Measurements from ENCODE around the gene SLC11A2.

Gene SLC11A2

DNA sequence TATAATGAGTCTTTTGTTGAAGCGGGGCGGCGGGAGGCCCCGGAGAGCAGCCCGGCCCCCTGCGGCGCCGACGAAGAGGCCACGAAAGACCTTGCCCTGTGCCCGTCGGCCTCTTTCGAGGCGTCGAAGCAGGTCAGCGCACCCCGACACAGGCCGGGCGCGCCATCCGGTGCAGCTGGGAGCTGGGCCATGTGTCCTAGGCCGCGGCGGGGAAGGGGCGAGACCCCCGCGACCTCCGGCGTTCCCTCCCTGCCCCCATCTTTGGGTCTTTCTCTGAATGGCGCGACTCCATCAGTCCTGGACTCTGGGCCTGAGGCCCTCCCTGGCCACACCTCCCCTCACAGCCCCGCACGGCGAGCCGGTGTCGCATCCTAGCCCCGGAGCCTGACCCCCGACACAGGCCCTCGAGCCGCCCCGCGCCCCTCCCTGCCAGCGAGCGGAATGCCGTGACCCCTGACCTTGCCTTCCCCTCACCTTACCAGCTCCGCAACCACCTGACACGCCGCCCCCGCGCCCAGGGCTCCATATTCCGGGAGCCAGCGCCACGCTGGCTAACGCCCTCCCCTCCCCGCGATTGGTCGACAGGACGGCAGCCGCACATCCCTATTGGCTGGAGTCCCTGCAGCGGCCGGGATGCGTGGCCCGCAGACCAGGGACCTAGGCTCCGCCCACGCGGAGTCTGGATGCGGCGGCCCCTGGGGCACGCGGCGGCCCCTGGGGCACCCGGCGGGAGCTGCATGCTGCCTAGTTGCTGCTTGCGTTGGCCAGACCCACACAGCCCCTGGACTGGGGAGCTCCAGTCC, at the start of gene SLC11A2:
SLC11A2 (minus strand) TSS at position 549 of the 803 bp plus-strand sequence. CDS start 15,656 bp downstream, outside the sequence.
- peak; percentile 91 for DNase-seq

DNA sequence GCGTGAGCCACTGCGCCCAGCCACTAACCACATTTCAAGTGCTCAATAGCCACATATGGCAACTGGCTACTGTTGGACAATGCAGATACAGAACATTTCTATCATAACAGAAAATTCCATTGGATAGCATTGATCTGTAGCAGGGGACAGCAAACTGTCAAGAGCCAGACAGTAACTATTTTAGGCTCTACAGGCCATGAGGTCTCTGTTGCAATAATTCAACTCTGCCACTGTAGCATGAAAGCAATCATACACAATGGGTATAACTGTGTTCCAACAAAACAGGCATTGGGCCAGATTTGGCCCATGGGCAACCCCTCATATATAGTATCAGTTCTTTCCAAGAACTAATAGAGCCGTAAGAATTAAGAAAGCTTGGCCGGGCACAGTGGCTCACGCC, 49.2 kb upstream of the SLC11A2 start:
- DNase-seq = no peak

DNA sequence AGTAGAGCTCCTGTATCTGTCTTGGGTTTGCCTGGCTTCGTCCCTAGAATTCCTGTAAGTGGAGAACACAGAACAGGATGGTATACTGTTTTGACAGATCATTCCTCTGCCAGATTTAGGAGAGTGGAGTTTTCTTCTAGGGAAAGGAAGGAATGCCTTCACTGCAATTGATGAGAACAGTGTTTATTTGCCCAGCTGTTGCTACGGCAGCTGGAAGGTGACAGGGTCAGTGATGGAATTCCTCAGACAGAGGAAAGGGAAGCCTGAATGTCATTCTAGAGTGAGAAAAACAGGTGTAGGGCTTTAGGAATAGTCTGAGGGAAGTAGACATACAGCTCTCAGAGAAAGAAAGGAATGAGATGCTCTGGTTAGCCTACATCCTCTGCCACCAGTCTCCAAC, 45.5 kb upstream of the SLC11A2 start:
- no peak for DNase-seq

DNA sequence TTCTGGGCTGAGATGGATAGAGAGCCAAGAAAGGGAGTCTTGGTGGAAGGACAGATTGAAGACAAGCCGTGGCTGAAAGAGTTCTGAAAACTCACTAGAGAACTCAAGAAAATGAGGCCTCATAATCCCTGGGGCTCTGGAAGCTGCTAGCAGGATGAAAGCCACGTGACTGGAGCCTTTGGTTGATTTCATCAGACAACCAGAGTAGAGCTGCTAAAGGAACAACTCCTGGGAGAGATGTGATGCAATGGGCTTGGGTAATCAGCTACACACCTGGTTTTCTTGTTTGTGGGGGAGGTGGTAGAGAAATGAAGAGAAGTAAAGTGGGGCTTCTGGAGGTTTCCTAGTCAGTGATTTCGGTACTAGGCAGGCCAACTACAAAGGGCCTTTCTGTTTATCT, 43.8 kb upstream of the SLC11A2 start:
- DNase-seq = no peak

DNA sequence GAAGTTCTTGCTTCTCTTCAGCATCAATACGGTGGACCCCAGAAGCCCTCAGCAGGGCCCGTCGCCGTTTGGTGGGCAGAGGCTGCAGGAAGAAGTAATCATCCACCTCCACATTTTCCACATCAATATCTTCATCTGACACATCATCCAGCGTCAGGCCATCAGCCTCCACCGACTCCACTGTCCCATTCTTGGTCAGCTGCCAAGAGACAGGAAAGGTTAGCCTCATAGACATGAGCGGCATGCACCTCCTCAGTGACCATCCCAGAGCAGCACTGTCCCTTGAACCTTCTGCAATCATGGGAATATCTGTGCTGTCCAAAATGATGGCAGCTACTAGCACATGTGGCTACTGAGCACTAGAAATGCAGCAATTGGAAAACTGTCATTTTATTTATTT, 41.6 kb upstream of the SLC11A2 start:
- no peak for DNase-seq

DNA sequence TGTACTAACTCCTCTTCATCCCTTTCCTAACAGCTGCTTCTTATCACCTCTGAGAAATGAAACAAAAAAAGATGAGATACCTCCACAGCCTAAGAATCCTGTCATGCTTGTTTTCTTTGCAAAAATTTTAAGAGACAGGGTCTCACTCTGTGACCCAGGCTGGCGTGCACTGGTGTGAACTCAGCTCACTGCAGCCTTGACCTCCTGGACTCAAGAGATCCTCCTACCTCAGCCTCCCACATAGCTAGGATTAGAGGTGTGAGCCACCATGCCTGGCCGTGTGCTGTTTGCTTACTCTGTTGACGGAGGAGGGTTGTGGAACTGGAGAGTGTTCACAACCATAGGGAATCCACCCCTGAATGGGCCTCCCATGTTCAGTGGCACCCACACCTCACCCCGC, 41.0 kb upstream of the SLC11A2 start:
- DNase-seq = no peak

DNA sequence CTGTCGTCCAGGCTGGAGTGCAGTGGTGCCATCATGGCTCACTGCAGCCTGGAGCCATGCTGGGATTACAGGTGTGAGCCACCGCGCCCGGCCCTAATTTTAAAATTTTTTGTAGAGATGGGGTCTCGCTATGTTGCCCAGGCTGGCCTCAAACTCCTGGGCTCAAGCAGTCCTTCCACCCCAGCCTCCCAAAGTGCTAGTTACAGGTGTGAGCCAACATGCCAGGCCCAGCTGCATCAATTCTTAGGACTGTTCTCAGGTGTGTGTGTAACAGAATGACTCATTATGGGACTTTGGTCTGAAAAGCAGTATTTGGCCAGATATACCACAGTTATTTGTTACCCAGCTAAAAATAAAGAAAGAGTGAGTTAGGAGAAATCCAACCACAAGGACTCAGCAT, 39.3 kb upstream of the SLC11A2 start:
- DNase-seq = no peak

DNA sequence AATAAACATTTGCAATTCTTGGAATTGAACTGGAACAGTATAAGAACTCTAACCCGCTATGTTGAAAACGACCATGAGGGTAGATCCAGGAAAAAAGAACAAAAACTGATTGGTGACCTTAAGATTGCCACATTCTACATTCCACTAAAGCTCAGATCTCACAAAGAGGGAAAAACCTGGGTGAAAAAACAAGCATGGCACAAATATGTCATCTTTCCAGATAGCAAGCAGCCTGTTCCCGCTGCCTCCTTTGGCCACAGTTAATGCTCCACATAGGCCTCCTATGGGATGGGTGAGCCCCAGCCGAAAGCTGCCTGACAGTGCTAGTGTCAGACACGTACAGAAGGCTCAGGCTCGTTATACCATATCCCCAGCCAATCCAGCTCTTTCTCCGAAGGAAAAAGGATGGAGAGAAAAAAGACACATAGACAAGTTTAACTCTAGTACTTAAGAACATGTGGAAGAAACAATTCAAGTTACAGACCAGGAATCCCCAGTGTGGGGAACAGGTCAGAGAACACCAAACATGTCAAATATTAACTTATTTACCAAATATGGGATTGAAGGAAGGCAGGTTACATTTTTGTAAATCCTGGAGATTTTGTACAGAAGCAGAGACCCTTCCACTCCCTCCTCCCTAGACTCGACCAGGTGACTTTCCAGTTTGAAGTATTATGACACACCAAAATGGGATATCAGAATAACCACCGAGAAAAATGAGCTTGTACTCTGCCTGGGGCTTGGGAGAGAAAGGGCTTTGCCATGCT, 36.6 kb upstream of the SLC11A2 start:
- DNase-seq = no peak

DNA sequence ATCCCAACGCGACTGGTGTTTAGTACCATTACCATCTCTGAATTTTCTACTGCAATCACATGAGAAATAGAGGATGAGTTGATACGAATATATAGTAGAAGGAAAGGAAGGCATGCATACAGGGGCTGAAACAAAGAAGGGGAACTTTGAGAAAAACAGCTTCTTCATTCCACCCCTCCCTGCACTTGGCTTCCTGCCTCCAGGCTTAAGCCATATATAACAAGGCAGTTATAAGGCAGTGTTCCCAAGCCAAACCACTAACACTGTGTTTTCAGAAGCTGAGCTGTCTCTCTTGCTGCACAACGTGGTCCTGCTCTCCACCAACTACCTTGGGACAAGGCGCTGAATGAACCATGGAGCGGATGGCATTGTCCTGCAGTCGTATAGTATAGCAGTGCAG, 32.9 kb upstream of the SLC11A2 start:
- no peak for DNase-seq

DNA sequence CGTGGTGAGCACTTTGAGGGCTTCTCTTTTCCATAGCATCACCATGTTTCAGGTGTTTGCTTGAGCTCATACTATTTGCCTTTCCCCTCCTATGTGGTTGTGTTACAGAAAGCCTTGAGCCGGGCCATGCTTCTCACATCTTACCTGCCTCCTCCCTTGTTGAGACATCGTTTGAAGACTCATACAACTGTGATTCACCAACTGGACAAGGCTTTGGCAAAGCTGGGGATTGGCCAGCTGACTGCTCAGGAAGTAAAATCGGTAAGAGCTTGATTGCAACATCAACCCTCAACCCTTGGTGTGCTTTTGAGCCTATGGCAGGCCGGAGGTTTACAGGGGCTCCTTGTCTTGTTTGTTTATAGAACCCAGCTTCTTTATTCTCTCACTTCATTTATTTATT, 30.1 kb upstream of the SLC11A2 start:
- no peak for DNase-seq

DNA sequence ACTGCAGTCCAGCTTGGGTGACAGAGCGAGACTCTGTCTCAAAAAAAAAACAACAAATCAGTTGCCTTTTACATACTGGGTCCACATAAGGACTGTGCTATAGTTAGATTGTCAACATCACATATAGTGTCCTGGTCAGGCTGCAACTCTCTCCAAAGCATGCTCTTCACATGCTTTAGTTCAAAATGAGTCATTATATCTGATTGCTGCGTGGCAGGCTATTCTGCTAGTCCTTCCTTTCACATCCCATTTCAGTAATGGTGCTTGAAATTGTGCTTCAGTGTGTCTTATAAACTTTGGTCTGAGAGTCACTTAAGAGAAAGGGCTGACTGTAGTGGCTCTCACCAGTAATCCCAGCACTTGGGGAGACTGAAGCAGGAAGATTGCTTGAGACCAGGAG, 28.9 kb upstream of the SLC11A2 start:
- no peak for DNase-seq

DNA sequence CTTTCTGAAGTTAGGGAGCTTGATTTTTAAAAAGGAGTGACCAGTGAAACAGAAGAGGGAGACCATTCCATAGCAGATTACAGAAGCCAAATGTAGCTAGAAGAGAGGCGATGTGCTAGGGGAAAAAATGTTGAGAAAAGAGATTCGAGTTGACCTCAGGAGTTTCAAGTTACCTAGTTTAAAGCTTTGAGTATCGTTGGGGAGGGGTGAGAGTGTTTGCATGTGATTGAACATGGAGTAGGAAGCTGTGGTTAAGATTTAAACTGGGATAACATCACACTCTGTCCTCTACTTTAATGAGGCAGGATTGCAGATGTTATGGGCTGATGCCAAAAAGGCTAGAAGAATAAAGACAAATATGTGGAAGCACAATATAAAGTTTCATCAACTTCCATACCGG, 25.6 kb upstream of the SLC11A2 start:
- DNase-seq = no peak

DNA sequence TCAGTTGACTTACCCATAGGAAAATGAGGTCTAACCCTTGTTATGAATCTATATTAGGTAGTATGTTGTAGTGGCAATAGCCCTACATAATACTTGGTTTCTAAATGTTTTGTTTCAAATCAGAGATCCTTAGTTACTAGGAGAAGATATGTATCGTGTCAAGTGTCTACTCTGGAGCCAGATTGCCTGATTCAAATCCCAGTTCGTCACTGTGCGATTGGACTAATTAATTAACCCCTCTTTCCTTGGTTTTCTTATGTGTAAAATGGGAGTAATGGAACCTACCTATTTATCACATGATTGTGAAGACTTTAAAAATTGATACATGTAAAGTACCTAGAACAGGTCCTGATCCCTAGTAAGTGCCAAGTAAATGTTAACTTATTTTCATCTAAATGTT, 23.3 kb upstream of the SLC11A2 start:
- no peak for DNase-seq

DNA sequence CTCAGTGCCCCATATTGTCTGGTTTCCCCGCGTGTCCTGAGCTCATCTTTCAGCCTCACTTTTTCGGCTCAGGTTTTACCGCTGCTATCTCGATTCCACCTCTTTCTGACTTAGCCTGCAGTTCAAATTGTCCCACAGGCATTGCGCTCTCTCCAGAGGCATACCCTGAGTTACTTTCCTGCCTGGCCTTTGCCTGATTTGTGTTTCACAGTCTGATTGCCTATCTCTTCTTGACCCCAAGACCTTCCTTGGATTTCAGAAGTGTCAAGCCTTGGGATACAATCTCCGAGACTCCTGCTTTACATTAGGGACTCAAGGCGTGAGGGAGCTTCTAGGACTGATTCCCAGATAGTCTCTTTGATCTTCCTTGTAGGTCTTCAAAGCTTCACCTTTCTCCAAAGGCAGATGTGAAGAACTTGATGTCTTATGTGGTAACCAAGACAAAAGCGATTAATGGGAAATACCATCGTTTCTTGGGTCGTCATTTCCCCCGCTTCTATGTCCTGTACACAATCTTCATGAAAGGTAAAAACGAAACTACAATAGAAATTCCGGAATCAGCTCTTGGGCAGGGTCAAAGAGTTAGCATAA, 22.6 kb upstream of the SLC11A2 start:
- no peak for DNase-seq

DNA sequence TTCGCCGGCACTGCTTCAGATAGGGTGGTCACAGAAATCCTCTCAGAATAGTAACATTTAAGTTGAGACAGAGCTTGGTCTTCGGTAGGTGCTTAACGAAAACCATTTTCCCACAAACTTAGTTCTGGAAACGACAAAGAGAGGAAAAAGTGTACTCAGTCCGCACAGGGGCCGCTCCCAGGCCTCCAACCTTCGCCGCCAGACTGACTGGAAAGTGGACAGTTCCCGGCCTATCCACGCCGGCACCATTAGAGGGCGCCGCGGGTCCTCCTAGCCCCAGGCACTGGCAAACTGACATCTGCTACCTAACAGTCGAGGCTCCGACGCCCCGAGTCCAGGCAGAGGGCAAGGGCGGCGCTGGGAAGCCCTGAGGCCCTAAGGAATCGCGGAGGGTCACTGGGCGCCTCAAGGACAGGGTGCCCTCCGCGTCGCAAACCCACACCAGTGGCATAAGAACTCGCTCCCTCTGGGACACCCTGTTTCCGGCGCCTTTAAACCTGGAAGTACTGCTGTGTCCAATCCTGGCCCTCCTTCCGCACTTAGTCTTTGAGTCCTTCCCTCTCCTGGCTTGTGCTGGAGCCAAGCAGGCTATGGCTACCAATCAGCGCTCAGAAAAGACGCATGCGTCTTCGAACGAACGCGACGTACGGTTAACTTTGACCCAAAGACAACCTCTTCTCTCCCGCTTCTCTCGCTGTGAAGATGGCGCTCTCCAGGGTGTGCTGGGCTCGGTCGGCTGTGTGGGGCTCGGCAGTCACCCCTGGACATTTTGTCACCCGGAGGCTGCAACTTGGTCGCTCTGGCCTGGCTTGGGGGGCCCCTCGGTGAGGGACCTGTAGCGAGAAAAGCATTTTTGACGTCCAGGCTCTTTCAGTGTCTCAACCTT, 21.7 kb upstream of the SLC11A2 start, which contains the start of gene LETMD1:
LETMD1 (plus strand) TSS at position 673 of the 886 bp plus-strand sequence; CDS start at position 703, 30 bp downstream.
- peak; percentile 92 for DNase-seq

DNA sequence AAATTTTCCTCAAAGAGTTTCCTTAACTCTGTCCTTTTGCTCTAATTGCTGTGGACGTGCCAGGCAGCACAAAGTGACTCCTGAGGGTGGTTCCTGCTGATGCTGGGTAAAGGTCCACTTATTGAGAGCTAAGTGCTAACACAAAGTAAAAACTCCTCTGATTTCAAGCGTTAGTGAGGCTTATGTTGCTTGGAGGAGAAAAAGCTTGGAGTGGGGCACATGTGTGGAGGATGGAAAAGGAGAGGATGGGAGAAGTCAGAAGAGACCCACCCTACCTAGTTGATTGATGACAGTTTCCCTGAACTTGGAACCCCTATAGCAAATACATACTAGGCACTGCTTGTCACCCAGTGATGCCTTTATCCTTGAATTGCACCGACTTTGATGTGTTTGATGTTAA, 10.1 kb upstream of the SLC11A2 start:
- no peak for DNase-seq

DNA sequence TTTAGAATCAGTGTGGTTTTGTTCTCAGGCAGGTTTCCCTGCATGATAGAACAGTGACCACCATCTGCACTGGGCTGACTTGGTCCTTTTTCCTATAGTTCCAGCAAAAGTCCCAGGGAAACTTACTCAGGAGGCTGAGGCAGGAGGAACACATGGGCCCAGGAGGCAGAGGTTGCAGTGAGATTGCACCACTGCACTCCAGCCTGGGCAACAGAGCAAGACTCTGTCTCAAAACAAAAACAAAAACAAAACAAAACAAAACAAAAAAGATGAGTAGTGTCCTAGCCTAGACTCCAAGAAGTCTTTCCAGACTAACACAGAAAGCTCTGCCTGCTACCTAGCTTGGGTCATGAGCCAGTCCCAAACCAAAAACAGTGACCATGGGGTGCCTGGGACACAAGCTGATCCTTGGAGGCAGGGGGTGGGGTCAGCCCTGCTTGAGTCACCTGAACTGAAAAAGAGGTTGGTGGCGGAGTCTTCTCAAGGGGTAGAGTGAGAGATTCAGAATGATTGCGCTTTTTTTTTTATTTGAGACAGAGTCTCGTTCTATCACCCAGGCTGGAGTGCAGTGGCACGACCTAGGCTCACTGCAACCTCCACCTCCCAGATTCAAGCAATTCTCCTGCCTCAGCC, 7.4 kb upstream of the SLC11A2 start:
- DNase-seq = no peak

DNA sequence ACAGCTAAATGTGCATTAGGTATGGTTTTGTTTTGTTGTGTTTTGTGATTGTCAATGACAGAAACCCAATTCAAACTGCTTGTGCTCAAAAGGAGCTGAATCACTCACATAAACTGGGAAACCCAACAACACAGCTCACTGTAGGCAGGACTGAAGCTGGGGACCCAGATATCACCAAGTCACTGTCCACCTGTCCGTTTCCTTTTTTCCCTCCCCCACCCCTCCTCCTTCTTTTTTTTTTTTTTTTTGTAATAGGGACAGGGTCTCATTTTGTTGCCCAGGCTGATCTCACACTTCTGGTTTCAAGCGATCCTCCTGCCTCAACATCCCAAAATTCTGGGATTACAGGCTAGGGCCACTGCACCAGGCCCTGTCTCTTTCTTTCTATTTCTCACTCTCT, 6.9 kb upstream of the SLC11A2 start:
- no peak for DNase-seq

DNA sequence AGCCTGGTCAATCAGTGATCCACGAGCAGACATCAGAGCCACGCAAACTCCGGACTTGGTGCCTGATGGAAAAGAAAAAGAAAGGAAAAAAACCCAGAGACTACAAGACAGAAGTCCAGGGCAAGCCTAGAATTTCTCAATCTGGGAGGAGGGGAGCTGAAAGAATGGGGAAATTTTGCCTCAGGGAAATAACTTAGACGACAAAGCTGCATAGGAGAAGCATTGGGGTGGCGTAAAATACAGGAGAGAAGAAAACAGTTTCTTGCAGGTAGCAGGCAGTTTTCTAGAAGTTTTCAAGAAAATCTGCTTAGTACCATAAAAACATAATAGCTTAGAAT, 2.6 kb upstream of the SLC11A2 start:
- no peak for DNase-seq

DNA sequence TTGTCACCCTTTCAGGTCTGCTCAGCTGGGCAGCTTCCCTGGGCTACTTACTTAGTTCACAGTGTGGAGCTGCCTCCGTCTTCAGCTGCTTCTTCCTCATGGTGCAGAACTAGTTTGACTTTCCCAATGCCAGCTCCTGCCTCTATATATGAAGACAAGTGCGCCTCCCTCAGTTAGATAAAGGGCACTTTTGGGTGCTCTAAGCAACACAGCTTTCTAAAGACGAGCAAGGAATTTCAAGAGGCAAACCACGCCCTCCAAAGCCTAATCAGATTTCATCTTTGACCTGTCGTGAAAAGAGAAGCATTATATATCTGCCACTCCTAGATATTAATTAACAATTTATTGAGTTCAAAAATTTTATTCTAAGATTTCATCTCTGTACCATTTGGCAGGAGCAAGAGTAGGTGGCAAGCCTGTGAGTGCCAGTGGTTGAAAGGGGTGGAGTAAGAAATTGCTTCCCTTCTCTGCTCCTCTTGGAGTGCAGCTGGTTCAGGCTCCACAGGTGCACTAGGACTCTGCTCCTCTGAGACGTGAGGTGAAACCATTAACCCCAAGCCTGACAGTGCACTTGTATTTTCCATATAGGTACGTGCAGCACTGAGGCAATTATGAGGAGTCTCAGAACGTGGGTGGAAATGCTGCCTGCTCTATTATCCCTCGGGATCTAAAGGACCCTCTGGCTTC, 2.1 kb upstream of the SLC11A2 start:
- no peak for DNase-seq

DNA sequence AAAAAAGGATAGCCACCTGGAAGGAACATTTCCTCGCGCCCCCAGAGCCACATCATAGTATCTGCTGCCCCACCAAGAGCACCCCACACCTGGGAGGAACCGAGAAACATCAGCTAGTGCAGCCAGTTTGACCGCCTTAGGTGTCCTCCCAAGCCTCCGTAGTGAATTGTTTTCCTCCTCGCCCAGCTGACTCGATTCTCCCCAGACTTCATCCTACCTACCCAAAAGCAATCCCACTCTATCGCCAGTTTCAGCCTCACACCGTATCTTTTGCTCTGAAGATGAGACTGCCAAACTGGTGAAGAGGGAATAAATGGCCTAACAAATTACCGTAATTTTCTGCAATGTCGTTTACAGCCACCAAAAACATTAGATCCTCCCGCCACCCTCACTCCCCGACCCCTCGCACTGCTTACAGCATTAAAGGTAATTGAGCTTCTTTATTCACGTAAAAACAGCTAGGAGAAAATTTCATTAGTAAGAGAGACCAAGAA, 1.2 kb upstream of the SLC11A2 start:
- no peak for DNase-seq
